GM12878 (cell line): ENCODE measurements around the gene FHIP1A. TPM values are rescaled to one million over a fixed set of nuclear protein-coding genes. Genes with fewer than 3 reads are reported as not detected.

Experiments
- ATAC-seq: fragments of 200-7000 bp; cut with Tn5 transposase; 3 replicates; pipeline ENCODE4 v1.9.1; 2020; ENCODE audit warnings: mild to moderate bottlenecking, moderate library complexity
- BruUV-seq: library from RNA; stranded (reverse); fragments of 400-500 nt; replicated peaks from 2 replicates; lab custom pipeline; 2021; lab: Mats Ljungman, UMichigan
- CTCF ChIA-PET: fragments of 300-600 bp; sonication (Branson Sonifier 250); formaldehyde crosslinking; extraction: SDS; loops from one replicate; lab custom pipeline; 2021; ENCODE audit warnings: inconsistent platforms; lab: Yijun Ruan, JAX
- POLR2A ChIA-PET: fragments of 350-600 bp; formaldehyde crosslinking; extraction: SDS; loops from one replicate; lab custom pipeline; 2021; ENCODE audit warnings: inconsistent platforms; lab: Charles Lee
- RAD21 ChIA-PET: fragments of 300-600 bp; sonication (Branson Sonifier 250); formaldehyde crosslinking; loops from one replicate; lab custom pipeline; 2023; ENCODE audit warnings: antibody characterized with exemption; ENCODE audit not compliant: unreplicated experiment; lab: Charles Lee
- SMC1A ChIA-PET: fragments of 300-600 bp; sonication (Branson Sonifier 250); formaldehyde crosslinking; loops from one replicate; lab custom pipeline; 2023; ENCODE audit not compliant: unreplicated experiment, uncharacterized antibody; lab: Charles Lee
- DNase-seq: peaks from one replicate; pipeline ENCODE4 v3.0.0-alpha.2; 2011; ENCODE audit warnings: low read depth, low spot score
- FAIRE-seq: peaks from 3 replicates; lab custom pipeline; 2011; peaks lifted over from hg19 to GRCh38; lab: Jason Lieb, UNC
- H2AFZ ChIP-seq: 2 replicates; pipeline ENCODE4 v1.6.0; 2011; ENCODE audit warnings: low read depth, low read length, control low read depth; ENCODE audit not compliant: control insufficient read depth
- H3K27ac ChIP-seq: 2 replicates; pipeline ENCODE4 v1.5.1; 2011; ENCODE audit warnings: control low read depth; ENCODE audit not compliant: control insufficient read depth, insufficient read depth
- H3K27me3 ChIP-seq, 2 experiments: replicated peaks in 1 of 2; 2 replicates each; pipeline versions ENCODE4 v1.6.0 to v1.6.1; 2011; ENCODE audit warnings: low read length in 1 of 2; ENCODE audit not compliant: control insufficient read depth in 2 of 2, insufficient read depth in 2 of 2
- H3K36me3 ChIP-seq, 2 experiments: 2 replicates each; pipeline ENCODE4 v1.5.1; 2011; ENCODE audit warnings: low read length in 1 of 2; ENCODE audit not compliant: control insufficient read depth in 2 of 2, insufficient read depth in 2 of 2
- H3K4me1 ChIP-seq: 2 replicates; pipeline ENCODE4 v1.6.1; 2011; ENCODE audit warnings: mild to moderate bottlenecking, low read length, moderate library complexity, mixed read lengths; ENCODE audit not compliant: control insufficient read depth, insufficient read depth
- H3K4me2 ChIP-seq: 2 replicates; pipeline ENCODE4 v1.6.0; 2011; ENCODE audit warnings: control low read depth; ENCODE audit not compliant: control insufficient read depth, insufficient read depth
- H3K4me3 ChIP-seq: fragments of 200-600 bp; sonication (generic); 2 replicates; pipeline ENCODE4 v1.5.1; 2016
- H3K79me2 ChIP-seq: 2 replicates; pipeline ENCODE4 v1.6.0; 2011; ENCODE audit warnings: low read length; ENCODE audit not compliant: control insufficient read depth, insufficient read depth
- H3K9ac ChIP-seq: 2 replicates; pipeline ENCODE4 v1.8.0; 2011; ENCODE audit warnings: low read length, control low read depth, mixed read lengths; ENCODE audit not compliant: control insufficient read depth, insufficient read depth
- H3K9me3 ChIP-seq: replicated peaks from 3 replicates; pipeline ENCODE4 v1.5.1; 2011; ENCODE audit warnings: mild to moderate bottlenecking, low read length; ENCODE audit not compliant: control insufficient read depth, insufficient read depth
- H4K20me1 ChIP-seq: 2 replicates; pipeline ENCODE4 v1.6.0; 2011; ENCODE audit not compliant: control insufficient read depth, insufficient read depth
- CHD4 ChIP-seq: fragments of 200-600 bp; sonication (generic); IDR thresholded peaks from 2 replicates; pipeline ENCODE4 v1.6.1; 2016; ENCODE audit warnings: mild to moderate bottlenecking
- IKZF1 ChIP-seq: fragments of 450-650 bp; conservative IDR thresholded peaks from 2 replicates; pipeline ENCODE4 v1.6.1; 2017; ENCODE audit warnings: antibody characterized with exemption, mild to moderate bottlenecking
- KDM1A ChIP-seq: fragments of 200-600 bp; sonication (generic); IDR thresholded peaks from 2 replicates; pipeline ENCODE4 v1.6.1; 2016; ENCODE audit warnings: borderline replicate concordance
- NFYA ChIP-seq: IDR thresholded peaks from 2 replicates; pipeline ENCODE4 v1.6.1; 2011; ENCODE audit warnings: low read depth, mild to moderate bottlenecking, low read length, improper control_type of control experiment, borderline replicate concordance
- PML ChIP-seq: IDR thresholded peaks from 2 replicates; pipeline ENCODE4 v1.6.1; 2012; ENCODE audit warnings: low read length, inconsistent platforms
- RAD21 ChIP-seq: IDR thresholded peaks from 2 replicates; pipeline ENCODE4 v1.6.1; 2011; ENCODE audit warnings: mild to moderate bottlenecking, low read depth, low read length, moderate library complexity; ENCODE audit not compliant: insufficient read depth
- RAD51 ChIP-seq: fragments of 450-650 bp; IDR thresholded peaks from 2 replicates; pipeline ENCODE4 v1.6.1; 2016; ENCODE audit warnings: moderate library complexity, mild to moderate bottlenecking, inconsistent platforms
- RB1 ChIP-seq: fragments of 450-650 bp; formaldehyde crosslinking; IDR thresholded peaks from 2 replicates; pipeline ENCODE4 v1.6.1; 2017; ENCODE audit warnings: mild to moderate bottlenecking, borderline replicate concordance
- REST ChIP-seq: IDR thresholded peaks from 2 replicates; pipeline ENCODE4 v1.6.1; 2012; ENCODE audit warnings: mild to moderate bottlenecking, low read depth, low read length
- TBL1XR1 ChIP-seq: IDR thresholded peaks from 2 replicates; pipeline ENCODE4 v1.6.1; 2012; ENCODE audit warnings: low read depth, low read length, improper control_type of control experiment
- ZNF207 ChIP-seq: fragments of 450-650 bp; IDR thresholded peaks from 2 replicates; pipeline ENCODE4 v1.6.1; 2014; ENCODE audit warnings: antibody characterized with exemption, mild to moderate bottlenecking, borderline replicate concordance
- in situ Hi-C: fragments of 300-500 bp; cut with MboI; formaldehyde crosslinking; loops from 9 replicates; pipeline ENCODE4 v1.14.3; 2018; ENCODE audit warnings: mixed read lengths
- intact Hi-C: fragments of 100-400 bp; cut with micrococcal nuclease; formaldehyde crosslinking; loops from one replicate; pipeline ENCODE4 v1.14.2; 2022; ENCODE audit not compliant: unreplicated experiment
- polyA plus RNA-seq, 11 experiments: library from polyadenylated mRNA; depleted of rRNA in 4 of 11; unstranded in 6 of 11; stranded (reverse) in 5 of 11; fragments of >200 nt; fragmentation: Nextera tagmentation in 4 of 11; fragmentation: Illumina TruSeq in 1 of 11; extraction: Ambion mirVana in 4 of 11; extraction: Trizol in 1 of 11; gene quantifications; 1 replicate in 1 of 11; 2 replicates in 10 of 11; pipeline versions ENCODE4 v1.2.1 to v1.2.3, GENCODE V29; 2011 to 2016; ENCODE audit warnings: inconsistent platforms in 2 of 11, missing spikeins in 2 of 11, low read depth in 1 of 11
- total RNA-seq, 4 experiments: library from RNA; depleted of rRNA in 3 of 4; stranded (reverse); fragments of >200 nt in 3 of 4; fragmentation: Illumina TruSeq in 1 of 4; extraction: Trizol in 1 of 4; gene quantifications; 2 replicates each; pipeline versions ENCODE4 v1.2.1 to v1.2.3, GENCODE V29; 2013 to 2021

Gene FHIP1A
- total and polyA plus RNA-seq, 10 of the 15 experiments (the other 5 are each of a cell fraction or from before 2014, with no cell fraction given) = 0.02 to 5.5 (median 0.13) TPM; not detected in 1

DNA sequence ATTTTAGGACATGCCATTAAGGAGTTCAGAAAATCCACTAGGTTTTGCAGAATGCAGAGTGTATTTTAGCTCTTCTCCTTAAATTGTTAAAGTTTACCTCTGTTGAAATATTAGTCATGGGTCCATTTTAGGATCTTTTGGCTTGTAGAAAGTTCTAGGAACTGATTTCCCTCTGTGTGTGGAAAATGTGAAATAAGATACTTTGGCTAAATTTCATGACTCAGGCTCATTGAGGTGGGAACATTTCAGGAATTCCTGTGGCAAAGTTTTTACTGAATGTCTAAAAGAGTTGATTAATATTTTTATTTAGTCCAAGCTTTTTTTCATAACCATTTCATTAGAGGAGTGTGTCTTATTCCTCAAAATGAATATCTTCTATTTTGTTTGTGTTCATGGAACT lies 7.0 kb downstream of the FHIP1A start:
- H3K79me2 ChIP-seq = no peaks in the 10 kb centered on the region
- H3K9me3 ChIP-seq = no peaks in the 10 kb centered on the region
- ChIA-PET SMC1A (interaction anchor here (0.6 to 0.8 kb wide), 2 partner anchors 17 to 1510 kb away, joined by 3 to 4 read pairs; no protein-coding TSS in a partner anchor), POLR2A (no interaction called here), RAD21 (no interaction called here), CTCF (no interaction called here)
- no peak for FAIRE-seq
- no peak overlapping the region for H3K27ac ChIP-seq
- no peaks in the 10 kb centered on the region for H3K36me3 ChIP-seq
- ATAC-seq = no peak
- no peaks in the 10 kb centered on the region for H3K4me1 ChIP-seq
- no peaks in the 10 kb centered on the region for H4K20me1 ChIP-seq
- in situ Hi-C loops (no loop called here), intact Hi-C loops (no loop called here)
- H3K4me2 ChIP-seq = no peak overlapping the region
- no peak for TF ChIP-seq ZNF207
- TF ChIP-seq PML = no peak
- no peak for TF ChIP-seq TBL1XR1
- TF ChIP-seq RAD51 = no peak
- TF ChIP-seq REST = no peak
- TF ChIP-seq RB1 = no peak
- TF ChIP-seq RAD21 = no peak
- TF ChIP-seq NFYA = no peak
- no peak for TF ChIP-seq CHD4
- TF ChIP-seq KDM1A = no peak
- no peak for TF ChIP-seq IKZF1
- H3K27me3 ChIP-seq = no peaks in the 10 kb centered on the region
- no peak for DNase-seq
- no peak overlapping the region for H2AFZ ChIP-seq
- no TSS peak for BruUV-seq
- no peak overlapping the region for H3K4me3 ChIP-seq
- no peak overlapping the region for H3K9ac ChIP-seq
